GM04504 (cell line): Measurements from ENCODE around the gene ZNF775.

ENCODE experiments used
- DNase-seq: peaks from one replicate; pipeline ENCODE4 v3.0.0-alpha.2; 2012; ENCODE audit warnings: low read depth

Gene ZNF775

GRCh38 chr7:150368884-150369747 is 10.0 kb upstream of the ZNF775 start:
- DNase-seq = peak; percentile 43

- DNase-seq = no peak
These were observed 9.2 kb upstream of the ZNF775 start for GRCh38 chr7:150369748-150370501.

GRCh38 chr7:150370612-150371071 is 8.5 kb upstream of the ZNF775 start:
- no peak for DNase-seq

GRCh38 chr7:150371131-150371995 is 7.8 kb upstream of the ZNF775 start:
- no peak for DNase-seq

GRCh38 chr7:150371996-150372270 is 7.2 kb upstream of the ZNF775 start:
- DNase-seq = no peak

GRCh38 chr7:150372271-150373048 is 6.7 kb upstream of the ZNF775 start:
- no peak for DNase-seq

GRCh38 chr7:150373049-150373801 is 5.9 kb upstream of the ZNF775 start:
- DNase-seq = no peak

GRCh38 chr7:150374026-150374425 is 5.1 kb upstream of the ZNF775 start:
- DNase-seq = no peak

GRCh38 chr7:150374472-150374871 is 4.7 kb upstream of the ZNF775 start:
- no peak for DNase-seq

- no peak for DNase-seq
These were observed 3.2 kb upstream of the ZNF775 start for GRCh38 chr7:150375662-150376521.

- DNase-seq = no peak
These were observed 2.6 kb upstream of the ZNF775 start for GRCh38 chr7:150376560-150376959.

GRCh38 chr7:150377196-150377595 is 1.9 kb upstream of the ZNF775 start:
- DNase-seq = no peak

- no peak for DNase-seq
These were observed 1.5 kb upstream of the ZNF775 start for GRCh38 chr7:150377635-150378034.

- no peak for DNase-seq
These were observed 846 bp upstream of the ZNF775 start for GRCh38 chr7:150378115-150378852.

GRCh38 chr7:150379441-150380379 is 580 bp downstream of the ZNF775 start:
- DNase-seq = no peak

- DNase-seq = no peak
These were observed 1.3 kb downstream of the ZNF775 start for GRCh38 chr7:150380463-150380862.

GRCh38 chr7:150381096-150381495 is 2.0 kb downstream of the ZNF775 start:
- DNase-seq = no peak

GRCh38 chr7:150381785-150382122 is 2.6 kb downstream of the ZNF775 start:
- no peak for DNase-seq
